Nephron (organoid): ENCODE data around the gene NEDD4L.

Experiments
- H3K27ac Mint-ChIP-seq, 3 experiments: 2 replicates each; pipeline ENCODE4 v1.8.0; 2020; ENCODE audit warnings: mixed read lengths in 3 of 3, mild to moderate bottlenecking in 2 of 3, moderate library complexity in 1 of 3
- H3K27me3 Mint-ChIP-seq: 2 replicates; pipeline ENCODE4 v1.8.0; 2021; ENCODE audit warnings: low read depth, mild to moderate bottlenecking, moderate library complexity, mixed read lengths
- H3K36me3 Mint-ChIP-seq: 2 replicates; pipeline ENCODE4 v1.8.0; 2020; ENCODE audit warnings: low read depth, mixed read lengths
- H3K4me1 Mint-ChIP-seq: 2 replicates; pipeline ENCODE4 v1.8.0; 2020; ENCODE audit warnings: mixed read lengths
- H3K4me3 Mint-ChIP-seq, 3 experiments: 2 replicates each; pipeline ENCODE4 v1.8.0; 2020; ENCODE audit warnings: mild to moderate bottlenecking in 3 of 3, mixed read lengths in 3 of 3, moderate library complexity in 2 of 3
- H3K9me3 Mint-ChIP-seq: 2 replicates; pipeline ENCODE4 v1.8.0; 2020; ENCODE audit warnings: mixed read lengths
- CTCF ChIP-seq, 3 experiments: fragments of 200-600 bp; sonication (generic); IDR thresholded peaks; one replicate each; pipeline ENCODE4 v1.5.0; 2021; ENCODE audit warnings: antibody characterized with exemption in 3 of 3; ENCODE audit not compliant: unreplicated experiment in 3 of 3

NEDD4L gene

GRCh38 chr18:58186258-58186948, 142.4 kb downstream of the NEDD4L start:
- H3K4me1 Mint-ChIP-seq, result peaks cover 43% of the 10 kb centered on the region
- no peak for TF ChIP-seq CTCF (IDR thresholded peaks at IDR 0.05; ENCODE audit: unreplicated experiment in 3 of 3)
- H3K36me3 Mint-ChIP-seq, result no peaks in the 10 kb centered on the region

DNA sequence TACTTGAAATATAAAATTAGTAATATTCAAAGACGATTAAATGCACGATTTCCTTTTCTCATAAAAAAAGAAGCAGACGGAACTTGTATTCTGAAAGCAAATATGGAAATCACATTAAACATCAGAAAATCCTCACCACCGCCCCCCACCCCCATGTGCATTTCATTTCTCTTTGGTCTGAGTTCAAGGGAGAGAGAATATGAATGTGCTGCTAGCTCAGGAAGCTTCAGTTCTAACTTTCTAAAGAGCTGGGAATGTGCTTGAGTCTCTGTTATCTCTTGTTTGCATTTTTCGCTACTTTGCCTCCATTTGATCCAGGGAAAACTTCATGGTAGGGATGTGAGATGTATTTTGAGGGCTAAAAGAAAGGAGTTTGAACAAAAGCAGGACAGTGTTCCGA, 143.6 kb downstream of the NEDD4L start:
- H3K27me3 Mint-ChIP-seq, result peaks cover 4% of the 10 kb centered on the region
- no peaks in the 10 kb centered on the region for H3K9me3 Mint-ChIP-seq
- TF ChIP-seq CTCF (IDR thresholded peaks at IDR 0.05; ENCODE audit: unreplicated experiment in 3 of 3), result no peak

More at GRCh38 chr18:58186258-58186948, 142.4 kb downstream of the NEDD4L start:
- Mint-ChIP-seq H3K27me3 (peaks cover 4% of the 10 kb centered on the region), H3K4me3 (no peak overlapping the region), H3K9me3 (no peaks in the 10 kb centered on the region), H3K27ac (peak overlapping the region; percentile 29 to 53 (median 37))

DNA sequence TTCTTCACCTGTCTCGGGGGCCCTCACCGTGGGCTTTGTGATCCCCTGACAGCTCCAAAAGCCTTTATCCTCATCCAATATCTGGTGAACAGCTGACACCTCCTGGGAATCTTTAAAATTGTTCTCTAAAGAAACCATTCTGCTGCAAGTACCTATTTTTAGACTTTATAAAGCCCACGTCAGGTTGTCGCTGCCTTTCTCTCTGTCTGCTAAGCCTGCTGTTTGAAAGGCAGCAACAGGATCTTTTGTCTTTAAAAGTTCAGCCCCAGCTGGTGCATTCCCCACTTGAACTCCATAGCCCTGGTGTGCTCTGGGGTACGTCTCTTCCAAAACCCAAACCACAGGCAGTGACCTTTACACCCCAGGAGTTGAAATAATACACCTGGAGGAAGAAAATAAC, 145.0 kb downstream of the NEDD4L start:
- no peaks in the 10 kb centered on the region for H3K36me3 Mint-ChIP-seq
- no peak for TF ChIP-seq CTCF (IDR thresholded peaks at IDR 0.05; ENCODE audit: unreplicated experiment in 3 of 3)
- H3K27me3 Mint-ChIP-seq, result peaks cover 4% of the 10 kb centered on the region
- H3K4me3 Mint-ChIP-seq, result no peak overlapping the region
- peaks cover 42% of the 10 kb centered on the region for H3K4me1 Mint-ChIP-seq
- no peaks in the 10 kb centered on the region for H3K9me3 Mint-ChIP-seq
- peak overlapping the region; percentile 47 to 86 (median 86) for H3K27ac Mint-ChIP-seq

More for the DNA sequence above, 143.6 kb downstream of the NEDD4L start:
- no peak overlapping the region for H3K4me3 Mint-ChIP-seq
- H3K27ac Mint-ChIP-seq, result peak overlapping the region in 2 of 3 experiments; percentile 15 to 65
- H3K4me1 Mint-ChIP-seq, result peaks cover 37% of the 10 kb centered on the region
- H3K36me3 Mint-ChIP-seq, result no peaks in the 10 kb centered on the region

DNA sequence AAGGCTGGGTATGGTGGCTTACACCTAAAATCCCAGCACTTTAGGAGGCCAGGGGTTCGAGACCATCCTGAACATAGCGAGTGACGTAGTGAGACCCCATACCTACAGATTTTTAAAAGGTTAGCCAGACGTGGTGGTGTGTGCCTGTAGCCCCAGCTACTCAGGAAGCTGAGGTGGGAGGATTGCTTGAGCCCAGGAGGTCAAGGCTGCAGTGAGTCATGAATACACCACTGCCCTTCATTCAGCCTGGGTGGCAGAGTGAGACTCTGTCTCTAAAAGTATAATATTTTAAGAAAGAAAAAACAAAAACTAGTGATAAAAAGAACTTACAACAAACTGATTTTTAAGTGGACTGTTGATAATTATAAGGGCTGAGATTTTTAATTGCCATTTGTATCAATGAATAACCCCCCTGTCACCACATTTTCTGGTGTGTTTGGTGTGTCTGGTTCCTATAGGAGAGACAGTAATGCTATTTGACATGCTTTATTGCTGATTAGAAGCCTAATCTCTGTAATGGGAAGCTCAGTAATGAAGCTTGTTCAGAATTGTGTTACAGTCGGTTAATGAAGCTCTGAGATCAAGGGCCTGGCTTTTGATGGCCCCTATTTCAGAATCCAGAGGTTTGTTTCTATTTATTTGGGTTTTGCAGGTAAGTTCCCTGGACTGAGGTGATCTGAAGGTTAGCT, 147.0 kb downstream of the NEDD4L start:
- H3K9me3 Mint-ChIP-seq, result no peaks in the 10 kb centered on the region
- no peak for TF ChIP-seq CTCF (IDR thresholded peaks at IDR 0.05; ENCODE audit: unreplicated experiment in 3 of 3)
- no peak overlapping the region for H3K4me3 Mint-ChIP-seq
- no peaks in the 10 kb centered on the region for H3K36me3 Mint-ChIP-seq
- peaks cover 14% of the 10 kb centered on the region for H3K27me3 Mint-ChIP-seq
- no peak overlapping the region for H3K27ac Mint-ChIP-seq
- H3K4me1 Mint-ChIP-seq, result peaks cover 57% of the 10 kb centered on the region

GRCh38 chr18:58191626-58192025, 147.6 kb downstream of the NEDD4L start:
- H3K36me3 Mint-ChIP-seq, result no peaks in the 10 kb centered on the region
- no peak for TF ChIP-seq CTCF (IDR thresholded peaks at IDR 0.05; ENCODE audit: unreplicated experiment in 3 of 3)
- peaks cover 57% of the 10 kb centered on the region for H3K4me1 Mint-ChIP-seq
- H3K27me3 Mint-ChIP-seq, result peaks cover 14% of the 10 kb centered on the region
- no peak overlapping the region for H3K4me3 Mint-ChIP-seq
- no peak overlapping the region for H3K27ac Mint-ChIP-seq
- H3K9me3 Mint-ChIP-seq, result no peaks in the 10 kb centered on the region
